Activated naive CD8-positive, alpha-beta T cell treated with anti-CD3 and anti-CD28 coated beads, Interleukin-2, amount 10 ng/mL, durations not matched to agents 7 days and 5 days (primary cell): ENCODE measurements around the gene TOE1. TPM values are rescaled to one million over a fixed set of nuclear protein-coding genes. Genes with fewer than 3 reads are reported as not detected.
"Not testable (repeated sequence)": the region's sequence is repeated elsewhere in the genome, so short reads cannot be mapped to it uniquely, and the experiment has no call there.

ENCODE experiments used
- ATAC-seq: fragments of 150-1000 bp; cut with Tn5 transposase; one replicate; pipeline ENCODE4 v1.10.0; 2021; ENCODE audit warnings: low read depth, moderate library complexity
- POLR2A ChIA-PET: fragments of 350-600 bp; sonication (Branson Sonifier 250); formaldehyde crosslinking; loops from one replicate; lab custom pipeline; 2021; ENCODE audit warnings: antibody characterized with exemption; lab: Charles Lee
- DNase-seq: peaks from one replicate; pipeline ENCODE4 v3.0.0; 2021
- H3K27ac Mint-ChIP-seq: one replicate; pipeline ENCODE4 v1.8.0; 2022; ENCODE audit warnings: mild to moderate bottlenecking, mixed read lengths
- H3K27me3 Mint-ChIP-seq: one replicate; pipeline ENCODE4 v1.8.0; 2022; ENCODE audit warnings: mild to moderate bottlenecking, moderate library complexity, mixed read lengths
- H3K36me3 Mint-ChIP-seq: one replicate; pipeline ENCODE4 v1.8.0; 2021; ENCODE audit warnings: mild to moderate bottlenecking, mixed read lengths
- H3K4me1 Mint-ChIP-seq: one replicate; pipeline ENCODE4 v1.8.0; 2021; ENCODE audit warnings: mixed read lengths
- H3K4me3 Mint-ChIP-seq: one replicate; pipeline ENCODE4 v1.8.0; 2022; ENCODE audit warnings: mild to moderate bottlenecking, moderate library complexity, mixed read lengths
- H3K9me3 Mint-ChIP-seq: one replicate; pipeline ENCODE4 v1.8.0; 2021; ENCODE audit warnings: mixed read lengths
- total RNA-seq, 2 experiments: library from RNA; stranded (reverse); gene quantifications; one replicate each; pipeline ENCODE4 v1.2.3, GENCODE V29; 2021

Gene TOE1
- total RNA-seq, 2 experiments from 2014 or later = 20.4 to 22.2 TPM

GRCh38 chr1:45378184-45378583 is 38.2 kb downstream of the TOE1 start:
- DNase-seq (no peak), ATAC-seq (no peak)
- peaks cover 2% of the 10 kb centered on the region for H3K36me3 Mint-ChIP-seq
- H3K4me3 Mint-ChIP-seq = no peak overlapping the region
- H3K4me1 Mint-ChIP-seq = peaks cover 8% of the 10 kb centered on the region
- no peaks in the 10 kb centered on the region for H3K9me3 Mint-ChIP-seq
- POLR2A ChIA-PET = no interaction called here
- no peaks in the 10 kb centered on the region for H3K27me3 Mint-ChIP-seq
- no peak overlapping the region for H3K27ac Mint-ChIP-seq

- Mint-ChIP-seq H3K27ac (no peak overlapping the region), H3K4me1 (peaks cover 3% of the 10 kb centered on the region), H3K27me3 (no peaks in the 10 kb centered on the region), H3K9me3 (no peaks in the 10 kb centered on the region), H3K4me3 (no peak overlapping the region), H3K36me3 (peaks cover 2% of the 10 kb centered on the region)
- no peak for DNase-seq
- no peak for ATAC-seq
- POLR2A ChIA-PET = no interaction called here
These were observed 39.6 kb downstream of the TOE1 start for GRCh38 chr1:45379524-45379923.

- H3K27ac Mint-ChIP-seq = no peak overlapping the region
- H3K4me1 Mint-ChIP-seq = no peaks in the 10 kb centered on the region
- no peak for ATAC-seq
- peaks cover 2% of the 10 kb centered on the region for H3K36me3 Mint-ChIP-seq
- DNase-seq = no peak
- H3K4me3 Mint-ChIP-seq = no peak overlapping the region
- POLR2A ChIA-PET = no interaction called here
- no peaks in the 10 kb centered on the region for H3K27me3 Mint-ChIP-seq
- H3K9me3 Mint-ChIP-seq = no peaks in the 10 kb centered on the region
These were observed 40.2 kb downstream of the TOE1 start for GRCh38 chr1:45380125-45380524.

GRCh38 chr1:45380730-45381129 is 40.8 kb downstream of the TOE1 start:
- ATAC-seq = no peak
- POLR2A ChIA-PET = no interaction called here

GRCh38 chr1:45381243-45381642 is 41.3 kb downstream of the TOE1 start:
- Mint-ChIP-seq H3K36me3 (peaks cover 2% of the 10 kb centered on the region), H3K4me1 (no peaks in the 10 kb centered on the region), H3K4me3 (no peak overlapping the region), H3K27me3 (no peaks in the 10 kb centered on the region), H3K9me3 (no peaks in the 10 kb centered on the region), H3K27ac (no peak overlapping the region)
- no peak for ATAC-seq
- POLR2A ChIA-PET = no interaction called here
- DNase-seq = no peak

More at GRCh38 chr1:45380730-45381129, 40.8 kb downstream of the TOE1 start:
- peaks cover 2% of the 10 kb centered on the region for H3K36me3 Mint-ChIP-seq
- H3K27ac Mint-ChIP-seq = no peak overlapping the region
- H3K9me3 Mint-ChIP-seq = no peaks in the 10 kb centered on the region
- no peak for DNase-seq
- H3K4me1 Mint-ChIP-seq = no peaks in the 10 kb centered on the region
- H3K4me3 Mint-ChIP-seq = no peak overlapping the region
- no peaks in the 10 kb centered on the region for H3K27me3 Mint-ChIP-seq

- POLR2A ChIA-PET = no interaction called here
- Mint-ChIP-seq H3K4me1 (no peaks in the 10 kb centered on the region), H3K27ac (no peak overlapping the region), H3K4me3 (no peak overlapping the region), H3K36me3 (no peaks in the 10 kb centered on the region), H3K27me3 (no peaks in the 10 kb centered on the region), H3K9me3 (no peaks in the 10 kb centered on the region)
- ATAC-seq = no peak
- no peak for DNase-seq
These were observed 43.2 kb downstream of the TOE1 start for GRCh38 chr1:45383191-45383590.

- H3K27ac Mint-ChIP-seq, H3K9me3 Mint-ChIP-seq, H3K36me3 Mint-ChIP-seq, POLR2A ChIA-PET, H3K4me3 Mint-ChIP-seq, H3K4me1 Mint-ChIP-seq, ATAC-seq, DNase-seq, H3K27me3 Mint-ChIP-seq: not testable (repeated sequence)
These were observed 44.2 kb downstream of the TOE1 start for GRCh38 chr1:45384213-45384612.

- Mint-ChIP-seq H3K4me3 (no peak overlapping the region), H3K27ac (no peak overlapping the region), H3K9me3 (no peaks in the 10 kb centered on the region), H3K36me3 (no peaks in the 10 kb centered on the region), H3K4me1 (no peaks in the 10 kb centered on the region), H3K27me3 (no peaks in the 10 kb centered on the region)
- POLR2A ChIA-PET = no interaction called here
- no peak for ATAC-seq
- no peak for DNase-seq
These were observed 45.3 kb downstream of the TOE1 start for GRCh38 chr1:45385302-45385701.

- Mint-ChIP-seq H3K36me3 (no peaks in the 10 kb centered on the region), H3K4me1 (no peaks in the 10 kb centered on the region), H3K27me3 (no peaks in the 10 kb centered on the region), H3K9me3 (no peaks in the 10 kb centered on the region), H3K27ac (no peak overlapping the region), H3K4me3 (no peak overlapping the region)
- ATAC-seq (no peak), DNase-seq (no peak)
- POLR2A ChIA-PET = no interaction called here
These were observed 46.2 kb downstream of the TOE1 start for GRCh38 chr1:45386219-45386618.

Other genes with a start within 250 kb of the TOE1 start
- 1 to 10 TPM; 1.7 to 1.9 TPM for gene ZSWIM5, start 133.6 kb upstream of the TOE1 start, total RNA-seq
- 10 to 100 TPM in 1 of 2 experiments, 1 to 10 TPM in 1; 8.4 to 10.3 TPM for gene HPDL, start 13.3 kb upstream of the TOE1 start, total RNA-seq
- 10 to 100 TPM; 59.9 to 68.8 TPM for gene MUTYH, start 270 bp downstream of the TOE1 start, total RNA-seq
- gene TESK2, start 151.0 kb downstream of the TOE1 start, total RNA-seq = 1 to 10 TPM; 5.8 to 6.5 TPM
- gene CCDC163, start 159.9 kb downstream of the TOE1 start, total RNA-seq = 10 to 100 TPM; 10.3 to 13.0 TPM
- 1 to 10 TPM; 4.9 to 8.3 TPM for gene MMACHC, start 160.1 kb downstream of the TOE1 start, total RNA-seq
- gene PRDX1, start 181.7 kb downstream of the TOE1 start, total RNA-seq = 100 to 1,000 TPM; 159 to 180 TPM
- gene AKR1A1, start 210.7 kb downstream of the TOE1 start, total RNA-seq = 100 to 1,000 TPM; 102 to 116 TPM
- gene NASP, start 243.9 kb downstream of the TOE1 start, total RNA-seq = 100 to 1,000 TPM; 184 to 188 TPM